Astrocyte (in vitro differentiated cells and primary cell): ENCODE measurements around the gene PTGIS.

Experiments
- CTCF ChIP-seq: IDR thresholded peaks from 2 replicates; pipeline ENCODE4 v1.5.1; 2011; ENCODE audit warnings: low read depth, mild to moderate bottlenecking, inconsistent platforms, low read length, moderate library complexity; ENCODE audit not compliant: insufficient read depth
- EZH2 ChIP-seq: IDR thresholded peaks from 2 replicates; pipeline ENCODE4 v1.6.1; 2012; ENCODE audit warnings: mild to moderate bottlenecking, low read length, inconsistent platforms; ENCODE audit not compliant: insufficient read depth

GRCh38 chr20:49521356-49521755, 46.6 kb downstream of the PTGIS start:
- TF ChIP-seq EZH2: no peak
- TF ChIP-seq CTCF: no peak
